ENCODE data around the gene C20orf141. TPM values are rescaled to one million over a fixed set of nuclear protein-coding genes. Genes with fewer than 3 reads are reported as not detected.

C20orf141 gene
- total and polyA plus RNA-seq, 2 of the 4 experiments (the other 2 are of a cell fraction), result 0.36 to 0.91 TPM

DNA sequence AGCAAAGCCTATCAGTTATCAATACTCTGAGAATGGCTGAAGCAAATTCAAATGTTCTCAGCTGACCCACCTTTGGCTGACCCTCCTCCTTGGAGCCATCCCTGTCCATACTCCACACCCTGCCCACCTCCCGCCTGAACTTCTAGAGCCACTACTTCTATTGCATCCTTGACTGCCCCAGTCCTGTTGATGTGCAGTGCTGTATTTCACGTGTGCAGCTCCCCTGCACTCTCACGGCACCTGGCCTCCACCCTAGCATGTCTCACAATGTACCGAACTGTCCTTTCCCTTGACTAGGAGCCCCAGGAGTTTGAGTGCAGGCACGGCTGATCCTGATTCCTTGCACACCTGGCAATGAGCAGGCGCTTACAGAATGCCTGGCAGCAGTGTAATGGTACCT is 21.3 kb upstream of the C20orf141 start:
- no peak overlapping the region for H3K23ac ChIP-seq (ENCODE audit: low read depth, low read length)
- DNase-seq (no peak), ATAC-seq (ENCODE audit: low read depth) (no peak)
- no peak overlapping the region for H3K27ac ChIP-seq (ENCODE audit: insufficient read depth, low read length)
- H3K9me3 ChIP-seq (ENCODE audit: control insufficient read depth, insufficient read depth, low read length), result no peaks in the 10 kb centered on the region
- ChIA-PET CTCF (no interaction called here), POLR2A (ENCODE audit: unreplicated experiment) (no interaction called here)
- H4K5ac ChIP-seq (ENCODE audit: low read depth, low read length), result no peak overlapping the region
- H3K9ac ChIP-seq (ENCODE audit: low read depth, low read length), result no peak overlapping the region
- H4K8ac ChIP-seq (ENCODE audit: low read depth in 2 of 2, low read length in 2 of 2), result no peak overlapping the region
- no peak overlapping the region for H2BK120ac ChIP-seq (ENCODE audit: low read depth, low read length)
- H2AK9ac ChIP-seq (replicated peaks; ENCODE audit: low read depth, low read length, poor library complexity), result no peak overlapping the region
- H3K36me3 ChIP-seq (ENCODE audit: control insufficient read depth, insufficient read depth, low read length), result no peaks in the 10 kb centered on the region; the same call in 1 of the 2 replicates
- H3K4me3 ChIP-seq (ENCODE audit: insufficient read depth, low read depth, low read length), result no peak overlapping the region
- no peaks in the 10 kb centered on the region for H3K4me1 ChIP-seq (ENCODE audit: control insufficient read depth, insufficient read depth, low read length)
- H2BK5ac ChIP-seq (ENCODE audit: low read depth, low read length, poor library complexity, severe bottlenecking), result no peak overlapping the region
- TF ChIP-seq MXI1 (IDR thresholded peaks at IDR 0.05; ENCODE audit: borderline replicate concordance, low read depth, low read length), result no peak
- TF ChIP-seq NFE2L2 (IDR thresholded peaks at IDR 0.05; ENCODE audit: low read depth, low read length), result no peak
- TF ChIP-seq MAZ (IDR thresholded peaks at IDR 0.05; ENCODE audit: borderline replicate concordance, low read depth, low read length), result no peak
- TF ChIP-seq RAD21 (IDR thresholded peaks at IDR 0.05; ENCODE audit: low read length), result no peak
- TF ChIP-seq, protein P1, sequence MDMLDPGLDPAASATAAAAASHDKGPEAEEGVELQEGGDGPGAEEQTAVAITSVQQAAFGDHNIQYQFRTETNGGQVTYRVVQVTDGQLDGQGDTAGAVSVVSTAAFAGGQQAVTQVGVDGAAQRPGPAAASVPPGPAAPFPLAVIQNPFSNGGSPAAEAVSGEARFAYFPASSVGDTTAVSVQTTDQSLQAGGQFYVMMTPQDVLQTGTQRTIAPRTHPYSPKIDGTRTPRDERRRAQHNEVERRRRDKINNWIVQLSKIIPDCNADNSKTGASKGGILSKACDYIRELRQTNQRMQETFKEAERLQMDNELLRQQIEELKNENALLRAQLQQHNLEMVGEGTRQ (IDR thresholded peaks at IDR 0.05; ENCODE audit: low read depth, low read length), result no peak
- TF ChIP-seq FOS (IDR thresholded peaks at IDR 0.05; ENCODE audit: low read depth, low read length), result no peak
- TF ChIP-seq, protein P2, sequence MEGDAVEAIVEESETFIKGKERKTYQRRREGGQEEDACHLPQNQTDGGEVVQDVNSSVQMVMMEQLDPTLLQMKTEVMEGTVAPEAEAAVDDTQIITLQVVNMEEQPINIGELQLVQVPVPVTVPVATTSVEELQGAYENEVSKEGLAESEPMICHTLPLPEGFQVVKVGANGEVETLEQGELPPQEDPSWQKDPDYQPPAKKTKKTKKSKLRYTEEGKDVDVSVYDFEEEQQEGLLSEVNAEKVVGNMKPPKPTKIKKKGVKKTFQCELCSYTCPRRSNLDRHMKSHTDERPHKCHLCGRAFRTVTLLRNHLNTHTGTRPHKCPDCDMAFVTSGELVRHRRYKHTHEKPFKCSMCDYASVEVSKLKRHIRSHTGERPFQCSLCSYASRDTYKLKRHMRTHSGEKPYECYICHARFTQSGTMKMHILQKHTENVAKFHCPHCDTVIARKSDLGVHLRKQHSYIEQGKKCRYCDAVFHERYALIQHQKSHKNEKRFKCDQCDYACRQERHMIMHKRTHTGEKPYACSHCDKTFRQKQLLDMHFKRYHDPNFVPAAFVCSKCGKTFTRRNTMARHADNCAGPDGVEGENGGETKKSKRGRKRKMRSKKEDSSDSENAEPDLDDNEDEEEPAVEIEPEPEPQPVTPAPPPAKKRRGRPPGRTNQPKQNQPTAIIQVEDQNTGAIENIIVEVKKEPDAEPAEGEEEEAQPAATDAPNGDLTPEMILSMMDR (conservative IDR thresholded peaks at IDR 0.05; ENCODE audit: low read depth, low read length), result no peak
- TF ChIP-seq, protein P3, sequence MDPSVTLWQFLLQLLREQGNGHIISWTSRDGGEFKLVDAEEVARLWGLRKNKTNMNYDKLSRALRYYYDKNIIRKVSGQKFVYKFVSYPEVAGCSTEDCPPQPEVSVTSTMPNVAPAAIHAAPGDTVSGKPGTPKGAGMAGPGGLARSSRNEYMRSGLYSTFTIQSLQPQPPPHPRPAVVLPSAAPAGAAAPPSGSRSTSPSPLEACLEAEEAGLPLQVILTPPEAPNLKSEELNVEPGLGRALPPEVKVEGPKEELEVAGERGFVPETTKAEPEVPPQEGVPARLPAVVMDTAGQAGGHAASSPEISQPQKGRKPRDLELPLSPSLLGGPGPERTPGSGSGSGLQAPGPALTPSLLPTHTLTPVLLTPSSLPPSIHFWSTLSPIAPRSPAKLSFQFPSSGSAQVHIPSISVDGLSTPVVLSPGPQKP (IDR thresholded peaks at IDR 0.05; ENCODE audit: borderline replicate concordance, low read depth, low read length), result no peak
- no peak for TF ChIP-seq MAFK (IDR thresholded peaks at IDR 0.05; ENCODE audit: low read depth, low read length)
- no peak for TF ChIP-seq RCOR1 (IDR thresholded peaks at IDR 0.05; ENCODE audit: insufficient replicate concordance, low read length)
- no peak for TF ChIP-seq CEBPB (IDR thresholded peaks at IDR 0.05; ENCODE audit: low read depth, low read length)
- TF ChIP-seq CHD1 (IDR thresholded peaks at IDR 0.05; ENCODE audit: low read depth, low read length), result no peak
- no peak for TF ChIP-seq RFX5 (IDR thresholded peaks at IDR 0.05; ENCODE audit: low read depth, low read length)
- TF ChIP-seq POLR2A (IDR thresholded peaks at IDR 0.05; ENCODE audit: low read depth, low read length), result no peak
- no peak for TF ChIP-seq SMC3 (IDR thresholded peaks at IDR 0.05; ENCODE audit: low read depth, low read length)
- TF ChIP-seq BHLHE40 (IDR thresholded peaks at IDR 0.05; ENCODE audit: low read depth, low read length), result no peak
- no peak overlapping the region for H2BK15ac ChIP-seq (ENCODE audit: low read depth, low read length)
- dilution Hi-C loops (cut with HindIII; ENCODE audit: low sequenced_read_pairs, unreplicated experiment), result no loop called here
- intact Hi-C loops (cut with micrococcal nuclease), result no loop called here
- peaks cover 24% of the 10 kb centered on the region for H3K27me3 ChIP-seq (ENCODE audit: control insufficient read depth, insufficient read depth, low read length)
- H3K9me1 ChIP-seq (ENCODE audit: insufficient read depth, low read length), result no peaks in the 10 kb centered on the region
- H3K14ac ChIP-seq (replicated peaks; ENCODE audit: low read depth, low read length), result no peak overlapping the region
- H3K56ac ChIP-seq (ENCODE audit: extremely low read depth, insufficient read depth, low read length), result no peak overlapping the region
- H3K4me2 ChIP-seq (ENCODE audit: low read depth, low read length), result no peak overlapping the region
- no peak overlapping the region for H4K91ac ChIP-seq (ENCODE audit: insufficient read depth, low read depth, low read length)
- H2AFZ ChIP-seq (replicated peaks; ENCODE audit: low read length, poor library complexity), result no peak overlapping the region
- in situ Hi-C loops (cut with MboI; ENCODE audit: low sequenced_read_pairs), result no loop called here
- no peak overlapping the region for H3K4ac ChIP-seq (ENCODE audit: low read depth, low read length)
- BruUV-seq (replicated peaks), result no TSS peak
- H2BK20ac ChIP-seq (ENCODE audit: low read depth, low read length), result no peak overlapping the region
- no peak overlapping the region for H3K18ac ChIP-seq (ENCODE audit: low read depth, low read length)
- H4K20me1 ChIP-seq (ENCODE audit: insufficient read depth, low read length), result no peaks in the 10 kb centered on the region
- no peak overlapping the region for H2AK5ac ChIP-seq (ENCODE audit: low read depth, low read length)
- no peaks in the 10 kb centered on the region for H3K79me1 ChIP-seq (ENCODE audit: low read depth in 1 of 2, low read length in 2 of 2)
- 84% methylated on average over 2 of the region's 6 CpGs; no CpG with 5 or more reads in 1 of the 2 experiments for WGBS, 2 experiments (ENCODE audit: extremely low coverage in 2 of 2, insufficient read length in 1 of 2)
